DMS153 (cell line): ENCODE data around the gene RNU6-9.
A peak's percentile ranks its signal among the peaks of the same experiment; 100 is the strongest.
"Not testable (repeated sequence)": the region's sequence is repeated elsewhere in the genome, so short reads cannot be mapped to it uniquely, and the experiment has no call there.

Experiments
- DNase-seq: peaks from one replicate; lab custom pipeline; 2025; lab: John Stamatoyannopoulos, UW

The RNU6-9 gene

GRCh38 chr19:861756-862580 is 31.3 kb upstream of the RNU6-9 start:
- DNase-seq = peak; percentile 46

GRCh38 chr19:862581-863314 is 30.5 kb upstream of the RNU6-9 start:
- no peak for DNase-seq

GRCh38 chr19:863315-863620 is 30.0 kb upstream of the RNU6-9 start:
- no peak for DNase-seq

GRCh38 chr19:866769-867300 is 26.4 kb upstream of the RNU6-9 start:
- no peak for DNase-seq

GRCh38 chr19:867301-867793 is 25.9 kb upstream of the RNU6-9 start:
- DNase-seq = no peak

- no peak for DNase-seq
These were observed 25.3 kb upstream of the RNU6-9 start for GRCh38 chr19:867855-868457.

- no peak for DNase-seq
These were observed 24.6 kb upstream of the RNU6-9 start for GRCh38 chr19:868458-869244.

GRCh38 chr19:869245-870177 is 23.8 kb upstream of the RNU6-9 start:
- DNase-seq = no peak

- DNase-seq = no peak
These were observed 23.0 kb upstream of the RNU6-9 start for GRCh38 chr19:870314-870713.

- peak; percentile 16 for DNase-seq
These were observed 22.3 kb upstream of the RNU6-9 start for GRCh38 chr19:870963-871401.

GRCh38 chr19:871446-872265 is 21.6 kb upstream of the RNU6-9 start:
- no peak for DNase-seq

- peak; percentile 22 for DNase-seq
These were observed 20.9 kb upstream of the RNU6-9 start for GRCh38 chr19:872266-872951.

- no peak for DNase-seq
These were observed 20.2 kb upstream of the RNU6-9 start for GRCh38 chr19:873084-873483.

- DNase-seq = no peak
These were observed 19.7 kb upstream of the RNU6-9 start for GRCh38 chr19:873561-874041.

GRCh38 chr19:875265-875879 is 17.9 kb upstream of the RNU6-9 start:
- DNase-seq = no peak

GRCh38 chr19:876089-876488 is 17.2 kb upstream of the RNU6-9 start:
- no peak for DNase-seq

- DNase-seq = no peak
These were observed 16.4 kb upstream of the RNU6-9 start for GRCh38 chr19:876780-877314.

GRCh38 chr19:877992-878660 is 15.2 kb upstream of the RNU6-9 start:
- DNase-seq = not testable (repeated sequence)
